Fibroblast of lung (primary cell): ENCODE measurements around the gene TRIP12. TPM values are rescaled to one million over a fixed set of nuclear protein-coding genes. Genes with fewer than 3 reads are reported as not detected.

Experiments
- DNase-seq, 2 donors: peaks; one replicate each; pipeline versions ENCODE4 v3.0.0 to v3.0.0-alpha.2; 2010; ENCODE audit warnings: low read depth in 2 of 2
- H2AFZ ChIP-seq: 2 replicates; pipeline ENCODE4 v1.5.1; 2012; ENCODE audit warnings: low read length, control low read depth, inconsistent platforms
- H3K27ac ChIP-seq: 2 replicates; pipeline ENCODE4 v1.5.1; 2011; ENCODE audit warnings: low read length, control low read depth; ENCODE audit not compliant: insufficient read depth
- H3K27me3 ChIP-seq: 2 replicates; pipeline ENCODE4 v1.5.1; 2011; ENCODE audit warnings: mild to moderate bottlenecking, low read length; ENCODE audit not compliant: control insufficient read depth, insufficient read depth
- H3K36me3 ChIP-seq: 2 replicates; pipeline ENCODE4 v1.5.1; 2011; ENCODE audit warnings: low read length; ENCODE audit not compliant: control insufficient read depth, insufficient read depth
- H3K4me1 ChIP-seq: 2 replicates; pipeline ENCODE4 v1.5.1; 2011; ENCODE audit warnings: low read length; ENCODE audit not compliant: control insufficient read depth, insufficient read depth; ENCODE audit errors: extremely low read depth
- H3K4me2 ChIP-seq: 2 replicates; pipeline ENCODE4 v1.5.1; 2011; ENCODE audit warnings: low read length, control low read depth; ENCODE audit not compliant: insufficient read depth; ENCODE audit errors: extremely low read depth
- H3K4me3 ChIP-seq, 4 experiments: fragments of 200-600 bp in 1 of 4; sonication (generic) in 1 of 4; replicated peaks in 1 of 4; 2 replicates each; pipeline ENCODE4 v1.5.1; 2011 to 2016; ENCODE audit warnings: low read length in 4 of 4, low read depth in 3 of 4, mild to moderate bottlenecking in 3 of 4, control low read depth in 2 of 4, inconsistent platforms in 1 of 4, mixed read lengths in 1 of 4; ENCODE audit not compliant: insufficient read depth in 1 of 4; ENCODE audit errors: control extremely low read depth in 1 of 4
- H3K79me2 ChIP-seq: 2 replicates; pipeline ENCODE4 v1.5.1; 2012; ENCODE audit warnings: mild to moderate bottlenecking, low read length, inconsistent platforms; ENCODE audit not compliant: control insufficient read depth, insufficient read depth
- H3K9ac ChIP-seq: 2 replicates; pipeline ENCODE4 v1.5.1; 2011; ENCODE audit warnings: mild to moderate bottlenecking, low read length, control low read depth; ENCODE audit not compliant: insufficient read depth
- H3K9me3 ChIP-seq: 2 replicates; pipeline ENCODE4 v1.5.1; 2012; ENCODE audit warnings: low read depth, low read length; ENCODE audit not compliant: control insufficient read depth, insufficient read depth
- H4K20me1 ChIP-seq: 2 replicates; pipeline ENCODE4 v1.5.1; 2011; ENCODE audit warnings: low read length; ENCODE audit not compliant: control insufficient read depth, insufficient read depth; ENCODE audit errors: extremely low read depth
- EZH2 ChIP-seq: IDR thresholded peaks from 2 replicates; pipeline ENCODE4 v1.5.1; 2012; ENCODE audit warnings: low read length, control low read depth, mild to moderate bottlenecking; ENCODE audit errors: missing control alignments
- polyA plus RNA-seq, 2 donors: library from polyadenylated mRNA; depleted of rRNA in 1 of 2; stranded (reverse) in 1 of 2; unstranded in 1 of 2; fragments of >200 nt; gene quantifications; 2 replicates each; pipeline ENCODE4 v1.2.1, GENCODE V29; 2011 to 2012; ENCODE audit warnings: missing spikeins in 1 of 2
- total RNA-seq: library from RNA; depleted of rRNA; stranded (reverse); fragments of >200 nt; gene quantifications from 2 replicates; pipeline ENCODE4 v1.2.1, GENCODE V29; 2014
- TF ChIP-seq, protein P1 (sequence below), 2 donors: IDR thresholded peaks in 1 of 2; conservative IDR thresholded peaks in 1 of 2; 1 replicate in 1 of 2; 2 replicates in 1 of 2; pipeline ENCODE4 v1.5.1; 2011 to 2012; ENCODE audit warnings: low read length in 2 of 2, control low read depth in 1 of 2, inconsistent platforms in 1 of 2, low read depth in 1 of 2, mild to moderate bottlenecking in 1 of 2

The TRIP12 gene
- total and polyA plus RNA-seq, 2 donors (not counting 1 experiment from before 2014, with no cell fraction given) = 122 to 277 TPM

DNA sequence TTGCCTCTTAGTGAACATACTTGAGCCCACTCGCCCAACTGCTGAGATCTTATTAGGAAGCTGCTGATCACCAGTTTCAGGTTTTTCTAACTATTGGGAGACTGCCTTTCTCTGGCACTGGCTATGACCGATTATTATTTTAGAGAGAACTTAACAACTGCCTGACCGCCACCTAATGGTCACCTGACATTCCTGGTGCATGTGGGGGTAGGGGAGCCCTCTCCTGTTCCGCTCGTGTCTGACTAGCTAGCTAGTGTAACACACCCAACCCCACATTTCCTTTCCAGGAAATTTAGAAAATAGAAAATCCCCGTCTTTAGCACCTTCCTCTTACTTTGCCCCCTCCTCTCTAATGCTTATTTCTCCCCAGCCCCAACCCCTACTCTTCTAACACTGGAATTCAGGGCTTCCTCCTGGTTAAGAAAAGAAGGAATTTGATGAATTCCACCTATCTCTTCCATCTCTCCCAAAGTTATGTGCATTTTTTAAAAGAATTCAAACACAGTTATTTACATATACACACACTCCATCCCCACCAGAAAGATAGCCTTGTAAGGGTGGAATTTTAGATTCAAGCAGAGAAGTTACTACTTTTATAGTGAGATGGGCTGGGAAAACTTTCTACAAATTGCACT lies 188.1 kb downstream of the TRIP12 start:
- Histone ChIP-seq H3K79me2 (no peaks in the 10 kb centered on the region), H3K4me2 (no peak overlapping the region), H2AFZ (no peak overlapping the region), H3K27me3 (no peaks in the 10 kb centered on the region), H3K27ac (no peak overlapping the region), H3K9me3 (no peaks in the 10 kb centered on the region), H3K9ac (no peak overlapping the region), H3K36me3 (no peaks in the 10 kb centered on the region), H3K4me1 (no peaks in the 10 kb centered on the region), H4K20me1 (no peaks in the 10 kb centered on the region), H3K4me3 (no peak overlapping the region)
- TF ChIP-seq, protein P1, sequence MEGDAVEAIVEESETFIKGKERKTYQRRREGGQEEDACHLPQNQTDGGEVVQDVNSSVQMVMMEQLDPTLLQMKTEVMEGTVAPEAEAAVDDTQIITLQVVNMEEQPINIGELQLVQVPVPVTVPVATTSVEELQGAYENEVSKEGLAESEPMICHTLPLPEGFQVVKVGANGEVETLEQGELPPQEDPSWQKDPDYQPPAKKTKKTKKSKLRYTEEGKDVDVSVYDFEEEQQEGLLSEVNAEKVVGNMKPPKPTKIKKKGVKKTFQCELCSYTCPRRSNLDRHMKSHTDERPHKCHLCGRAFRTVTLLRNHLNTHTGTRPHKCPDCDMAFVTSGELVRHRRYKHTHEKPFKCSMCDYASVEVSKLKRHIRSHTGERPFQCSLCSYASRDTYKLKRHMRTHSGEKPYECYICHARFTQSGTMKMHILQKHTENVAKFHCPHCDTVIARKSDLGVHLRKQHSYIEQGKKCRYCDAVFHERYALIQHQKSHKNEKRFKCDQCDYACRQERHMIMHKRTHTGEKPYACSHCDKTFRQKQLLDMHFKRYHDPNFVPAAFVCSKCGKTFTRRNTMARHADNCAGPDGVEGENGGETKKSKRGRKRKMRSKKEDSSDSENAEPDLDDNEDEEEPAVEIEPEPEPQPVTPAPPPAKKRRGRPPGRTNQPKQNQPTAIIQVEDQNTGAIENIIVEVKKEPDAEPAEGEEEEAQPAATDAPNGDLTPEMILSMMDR (conservative IDR thresholded peaks at IDR 0.05 in 1 of 2, IDR thresholded peaks at IDR 0.05 in 1 of 2; ENCODE audit: low read depth in 1 of 2, low read length in 2 of 2) = no peak
- no peak for TF ChIP-seq EZH2
- DNase-seq = no peak

DNA sequence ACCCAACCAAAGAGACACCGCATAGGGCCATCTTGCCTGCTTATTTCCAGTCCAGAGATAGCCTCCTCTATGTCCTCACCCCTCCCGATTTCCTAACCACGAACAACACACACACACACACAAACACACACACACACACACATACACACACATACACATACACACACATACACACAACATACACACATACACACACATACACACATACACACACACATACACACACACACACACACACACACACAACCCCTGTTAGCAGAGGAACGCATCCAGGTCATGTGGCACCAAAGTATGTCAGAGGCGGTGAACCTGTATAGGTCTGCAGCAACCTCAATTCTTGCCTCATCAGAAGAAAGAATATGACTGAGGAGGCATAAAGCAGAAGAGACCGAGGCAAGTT lies 188.9 kb downstream of the TRIP12 start:
- DNase-seq = no peak
- H3K4me2 ChIP-seq = no peak overlapping the region
- TF ChIP-seq, protein P1 (conservative IDR thresholded peaks at IDR 0.05 in 1 of 2, IDR thresholded peaks at IDR 0.05 in 1 of 2; ENCODE audit: low read depth in 1 of 2, low read length in 2 of 2) = no peak
- TF ChIP-seq EZH2 = no peak
- H3K27ac ChIP-seq = no peak overlapping the region
- H3K27me3 ChIP-seq = no peaks in the 10 kb centered on the region
- H3K4me3 ChIP-seq = no peak overlapping the region
- H3K36me3 ChIP-seq = no peaks in the 10 kb centered on the region
- H3K9ac ChIP-seq = no peak overlapping the region
- H3K79me2 ChIP-seq = no peaks in the 10 kb centered on the region
- no peaks in the 10 kb centered on the region for H4K20me1 ChIP-seq
- H3K4me1 ChIP-seq = no peaks in the 10 kb centered on the region
- no peaks in the 10 kb centered on the region for H3K9me3 ChIP-seq
- H2AFZ ChIP-seq = no peak overlapping the region

DNA sequence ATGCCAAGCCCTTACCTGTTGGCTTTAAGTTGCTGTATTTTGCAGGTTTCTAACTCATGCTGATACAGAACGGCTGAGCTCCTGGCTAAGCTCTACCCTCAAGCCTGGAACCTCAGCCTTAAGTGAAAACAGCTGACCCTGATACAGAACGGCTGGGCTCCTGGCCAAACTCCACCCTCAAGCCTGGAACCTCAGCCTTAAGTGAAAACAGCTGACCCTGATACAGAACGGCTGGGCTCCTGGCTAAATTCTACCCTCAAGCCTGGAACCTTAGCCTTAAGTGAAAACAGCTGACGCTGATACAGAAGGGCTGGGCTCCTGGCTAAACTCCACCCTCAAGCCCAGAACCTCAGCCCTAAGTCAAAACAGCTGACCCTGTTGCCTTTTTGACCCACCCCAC lies 189.9 kb downstream of the TRIP12 start:
- no peak for TF ChIP-seq EZH2

More for the DNA sequence above, 189.9 kb downstream of the TRIP12 start:
- Histone ChIP-seq H4K20me1 (no peaks in the 10 kb centered on the region), H3K79me2 (no peaks in the 10 kb centered on the region), H3K9me3 (no peaks in the 10 kb centered on the region), H3K27ac (no peak overlapping the region), H3K9ac (no peak overlapping the region), H3K4me2 (no peak overlapping the region), H3K4me1 (no peaks in the 10 kb centered on the region), H3K36me3 (no peaks in the 10 kb centered on the region), H3K4me3 (no peak overlapping the region), H2AFZ (no peak overlapping the region), H3K27me3 (no peaks in the 10 kb centered on the region)
- peak; percentile 27 to 66 for DNase-seq
